22Rv1 (cell line): ENCODE results near the gene PRRG1.

Source experiments
- H3K27ac ChIP-seq: fragments of 450-650 bp; 2 replicates; pipeline ENCODE4 v1.5.1; 2017
- CTCF ChIP-seq: fragments of 450-650 bp; IDR thresholded peaks from 2 replicates; pipeline ENCODE4 v1.5.1; 2017; ENCODE audit warnings: mild to moderate bottlenecking
- ZFX ChIP-seq: fragments of 450-650 bp; IDR thresholded peaks from 2 replicates; pipeline ENCODE4 v1.6.1; 2017; ENCODE audit warnings: antibody characterized with exemption, borderline replicate concordance

PRRG1 gene

GRCh38 chrX:37378404-37378803 lies 29.2 kb downstream of the PRRG1 start:
- TF ChIP-seq ZFX: no peak
- TF ChIP-seq CTCF: no peak
- no peak overlapping the region for H3K27ac ChIP-seq

- H3K27ac ChIP-seq: no peak overlapping the region
- TF ChIP-seq ZFX (no peak), CTCF (no peak)
Observed at GRCh38 chrX:37378830-37379229, 29.7 kb downstream of the PRRG1 start.

GRCh38 chrX:37380256-37380655 lies 31.1 kb downstream of the PRRG1 start:
- no peak overlapping the region for H3K27ac ChIP-seq
- no peak for TF ChIP-seq ZFX
- TF ChIP-seq CTCF: no peak

- no peak overlapping the region for H3K27ac ChIP-seq
- TF ChIP-seq CTCF (no peak), ZFX (no peak)
Observed at GRCh38 chrX:37380924-37381323, 31.8 kb downstream of the PRRG1 start.

GRCh38 chrX:37383313-37383712 lies 34.1 kb downstream of the PRRG1 start:
- TF ChIP-seq ZFX: no peak
- TF ChIP-seq CTCF: no peak
- no peak overlapping the region for H3K27ac ChIP-seq

- H3K27ac ChIP-seq: no peak overlapping the region
- no peak for TF ChIP-seq ZFX
- TF ChIP-seq CTCF: no peak
Observed at GRCh38 chrX:37388413-37388812, 39.2 kb downstream of the PRRG1 start.

- no peak overlapping the region for H3K27ac ChIP-seq
- no peak for TF ChIP-seq ZFX
- TF ChIP-seq CTCF: no peak
Observed at GRCh38 chrX:37405956-37406355, 56.8 kb downstream of the PRRG1 start.
